ENCODE measurements around the gene SLC16A10. TPM values are rescaled to one million over a fixed set of nuclear protein-coding genes. Genes with fewer than 3 reads are reported as not detected.

Gene SLC16A10
- total and polyA plus RNA-seq, 2 of the 13 experiments (the other 11 are each of a cell fraction or from before 2014, with no cell fraction given), result 8.2 to 20.1 TPM

DNA sequence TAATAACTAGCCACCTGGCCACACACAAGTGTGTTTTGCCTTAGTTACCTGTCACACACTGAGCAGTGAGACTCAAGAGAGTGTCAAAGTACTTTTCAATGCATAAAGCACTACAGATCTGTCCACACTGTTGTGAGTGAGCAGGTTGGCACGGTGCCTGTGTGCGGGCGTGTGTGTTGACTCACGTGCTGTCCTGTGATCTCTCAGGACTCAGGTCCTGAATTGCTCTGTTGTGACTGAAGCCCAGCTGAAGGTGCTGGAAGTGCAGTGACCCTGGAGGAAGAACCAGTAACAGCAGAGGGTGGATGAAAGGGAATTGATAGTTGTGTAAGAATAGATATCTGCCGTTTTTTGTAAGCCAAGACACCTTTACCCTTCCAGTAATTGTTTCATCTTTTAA is 18.3 kb downstream of the SLC16A10 start (continued):
- TF ChIP-seq, protein P1, sequence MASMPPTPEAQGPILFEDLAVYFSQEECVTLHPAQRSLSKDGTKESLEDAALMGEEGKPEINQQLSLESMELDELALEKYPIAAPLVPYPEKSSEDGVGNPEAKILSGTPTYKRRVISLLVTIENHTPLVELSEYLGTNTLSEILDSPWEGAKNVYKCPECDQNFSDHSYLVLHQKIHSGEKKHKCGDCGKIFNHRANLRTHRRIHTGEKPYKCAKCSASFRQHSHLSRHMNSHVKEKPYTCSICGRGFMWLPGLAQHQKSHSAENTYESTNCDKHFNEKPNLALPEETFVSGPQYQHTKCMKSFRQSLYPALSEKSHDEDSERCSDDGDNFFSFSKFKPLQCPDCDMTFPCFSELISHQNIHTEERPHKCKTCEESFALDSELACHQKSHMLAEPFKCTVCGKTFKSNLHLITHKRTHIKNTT (CRISPR knock-in tag; IDR thresholded peaks at IDR 0.05), result no peak
- TF ChIP-seq MEF2D (CRISPR knock-in tag; IDR thresholded peaks at IDR 0.05) (peak; percentile 82), ASH2L (IDR thresholded peaks at IDR 0.05; ENCODE audit: insufficient read length, low read depth, low read length) (peak; percentile 26), SIN3B (IDR thresholded peaks at IDR 0.05; ENCODE audit: low read length) (no peak), ZNF724P (CRISPR knock-in tag; IDR thresholded peaks at IDR 0.05; ENCODE audit: borderline replicate concordance) (no peak), BCL6 (CRISPR knock-in tag; IDR thresholded peaks at IDR 0.05) (peak; percentile 91), CHD2 (IDR thresholded peaks at IDR 0.05; ENCODE audit: low read depth, low read length) (no peak), FOXC1 (CRISPR knock-in tag; IDR thresholded peaks at IDR 0.05; ENCODE audit: borderline replicate concordance) (peak; percentile 72; the same call in 1 of the 2 replicates), PAF1 (CRISPR knock-in tag; IDR thresholded peaks at IDR 0.05) (no peak), TSC22D2 (CRISPR knock-in tag; IDR thresholded peaks at IDR 0.05; ENCODE audit: borderline replicate concordance) (peak; percentile 80; the same call in 1 of the 2 replicates), ZNF205 (CRISPR knock-in tag; IDR thresholded peaks at IDR 0.05) (peak; percentile 93)
- TF ChIP-seq, protein P2, sequence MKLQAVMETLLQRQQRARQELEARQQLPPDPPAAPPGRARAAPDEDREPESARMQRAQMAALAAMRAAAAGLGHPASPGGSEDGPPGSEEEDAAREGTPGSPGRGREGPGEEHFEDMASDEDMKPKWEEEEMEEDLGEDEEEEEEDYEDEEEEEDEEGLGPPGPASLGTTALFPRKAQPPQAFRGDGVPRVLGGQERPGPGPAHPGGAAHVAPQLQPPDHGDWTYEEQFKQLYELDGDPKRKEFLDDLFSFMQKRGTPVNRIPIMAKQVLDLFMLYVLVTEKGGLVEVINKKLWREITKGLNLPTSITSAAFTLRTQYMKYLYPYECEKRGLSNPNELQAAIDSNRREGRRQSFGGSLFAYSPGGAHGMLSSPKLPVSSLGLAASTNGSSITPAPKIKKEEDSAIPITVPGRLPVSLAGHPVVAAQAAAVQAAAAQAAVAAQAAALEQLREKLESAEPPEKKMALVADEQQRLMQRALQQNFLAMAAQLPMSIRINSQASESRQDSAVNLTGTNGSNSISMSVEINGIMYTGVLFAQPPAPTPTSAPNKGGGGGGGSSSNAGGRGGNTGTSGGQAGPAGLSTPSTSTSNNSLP (IDR thresholded peaks at IDR 0.05; ENCODE audit: low read depth, low read length), result peak; percentile 68
- TF ChIP-seq, protein P3, sequence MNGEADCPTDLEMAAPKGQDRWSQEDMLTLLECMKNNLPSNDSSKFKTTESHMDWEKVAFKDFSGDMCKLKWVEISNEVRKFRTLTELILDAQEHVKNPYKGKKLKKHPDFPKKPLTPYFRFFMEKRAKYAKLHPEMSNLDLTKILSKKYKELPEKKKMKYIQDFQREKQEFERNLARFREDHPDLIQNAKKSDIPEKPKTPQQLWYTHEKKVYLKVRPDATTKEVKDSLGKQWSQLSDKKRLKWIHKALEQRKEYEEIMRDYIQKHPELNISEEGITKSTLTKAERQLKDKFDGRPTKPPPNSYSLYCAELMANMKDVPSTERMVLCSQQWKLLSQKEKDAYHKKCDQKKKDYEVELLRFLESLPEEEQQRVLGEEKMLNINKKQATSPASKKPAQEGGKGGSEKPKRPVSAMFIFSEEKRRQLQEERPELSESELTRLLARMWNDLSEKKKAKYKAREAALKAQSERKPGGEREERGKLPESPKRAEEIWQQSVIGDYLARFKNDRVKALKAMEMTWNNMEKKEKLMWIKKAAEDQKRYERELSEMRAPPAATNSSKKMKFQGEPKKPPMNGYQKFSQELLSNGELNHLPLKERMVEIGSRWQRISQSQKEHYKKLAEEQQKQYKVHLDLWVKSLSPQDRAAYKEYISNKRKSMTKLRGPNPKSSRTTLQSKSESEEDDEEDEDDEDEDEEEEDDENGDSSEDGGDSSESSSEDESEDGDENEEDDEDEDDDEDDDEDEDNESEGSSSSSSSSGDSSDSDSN (CRISPR knock-in tag; IDR thresholded peaks at IDR 0.05), result no peak
- TF ChIP-seq, protein P4, sequence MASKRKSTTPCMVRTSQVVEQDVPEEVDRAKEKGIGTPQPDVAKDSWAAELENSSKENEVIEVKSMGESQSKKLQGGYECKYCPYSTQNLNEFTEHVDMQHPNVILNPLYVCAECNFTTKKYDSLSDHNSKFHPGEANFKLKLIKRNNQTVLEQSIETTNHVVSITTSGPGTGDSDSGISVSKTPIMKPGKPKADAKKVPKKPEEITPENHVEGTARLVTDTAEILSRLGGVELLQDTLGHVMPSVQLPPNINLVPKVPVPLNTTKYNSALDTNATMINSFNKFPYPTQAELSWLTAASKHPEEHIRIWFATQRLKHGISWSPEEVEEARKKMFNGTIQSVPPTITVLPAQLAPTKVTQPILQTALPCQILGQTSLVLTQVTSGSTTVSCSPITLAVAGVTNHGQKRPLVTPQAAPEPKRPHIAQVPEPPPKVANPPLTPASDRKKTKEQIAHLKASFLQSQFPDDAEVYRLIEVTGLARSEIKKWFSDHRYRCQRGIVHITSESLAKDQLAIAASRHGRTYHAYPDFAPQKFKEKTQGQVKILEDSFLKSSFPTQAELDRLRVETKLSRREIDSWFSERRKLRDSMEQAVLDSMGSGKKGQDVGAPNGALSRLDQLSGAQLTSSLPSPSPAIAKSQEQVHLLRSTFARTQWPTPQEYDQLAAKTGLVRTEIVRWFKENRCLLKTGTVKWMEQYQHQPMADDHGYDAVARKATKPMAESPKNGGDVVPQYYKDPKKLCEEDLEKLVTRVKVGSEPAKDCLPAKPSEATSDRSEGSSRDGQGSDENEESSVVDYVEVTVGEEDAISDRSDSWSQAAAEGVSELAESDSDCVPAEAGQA (IDR thresholded peaks at IDR 0.05; ENCODE audit: low read depth), result peak; percentile 32; the same call in 1 of the 2 replicates
- TF ChIP-seq, protein P4 (CRISPR knock-in tag; IDR thresholded peaks at IDR 0.05; ENCODE audit: borderline replicate concordance), result no peak
- TF ChIP-seq, protein P5, sequence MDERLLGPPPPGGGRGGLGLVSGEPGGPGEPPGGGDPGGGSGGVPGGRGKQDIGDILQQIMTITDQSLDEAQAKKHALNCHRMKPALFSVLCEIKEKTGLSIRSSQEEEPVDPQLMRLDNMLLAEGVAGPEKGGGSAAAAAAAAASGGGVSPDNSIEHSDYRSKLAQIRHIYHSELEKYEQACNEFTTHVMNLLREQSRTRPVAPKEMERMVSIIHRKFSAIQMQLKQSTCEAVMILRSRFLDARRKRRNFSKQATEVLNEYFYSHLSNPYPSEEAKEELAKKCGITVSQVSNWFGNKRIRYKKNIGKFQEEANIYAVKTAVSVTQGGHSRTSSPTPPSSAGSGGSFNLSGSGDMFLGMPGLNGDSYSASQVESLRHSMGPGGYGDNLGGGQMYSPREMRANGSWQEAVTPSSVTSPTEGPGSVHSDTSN (CRISPR knock-in tag; IDR thresholded peaks at IDR 0.05), result peak; percentile 42; the same call in 1 of the 2 replicates
- TF ChIP-seq, protein P6, sequence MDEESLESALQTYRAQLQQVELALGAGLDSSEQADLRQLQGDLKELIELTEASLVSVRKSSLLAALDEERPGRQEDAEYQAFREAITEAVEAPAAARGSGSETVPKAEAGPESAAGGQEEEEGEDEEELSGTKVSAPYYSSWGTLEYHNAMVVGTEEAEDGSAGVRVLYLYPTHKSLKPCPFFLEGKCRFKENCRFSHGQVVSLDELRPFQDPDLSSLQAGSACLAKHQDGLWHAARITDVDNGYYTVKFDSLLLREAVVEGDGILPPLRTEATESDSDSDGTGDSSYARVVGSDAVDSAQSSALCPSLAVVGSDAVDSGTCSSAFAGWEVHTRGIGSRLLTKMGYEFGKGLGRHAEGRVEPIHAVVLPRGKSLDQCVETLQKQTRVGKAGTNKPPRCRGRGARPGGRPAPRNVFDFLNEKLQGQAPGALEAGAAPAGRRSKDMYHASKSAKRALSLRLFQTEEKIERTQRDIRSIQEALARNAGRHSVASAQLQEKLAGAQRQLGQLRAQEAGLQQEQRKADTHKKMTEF (CRISPR knock-in tag; IDR thresholded peaks at IDR 0.05), result peak; percentile 92
